Activated CD4-positive, CD25-positive, alpha-beta regulatory T cell (primary cell): Measurements from ENCODE around the gene FBLIM1.
"Not testable (repeated sequence)": the region's sequence is repeated elsewhere in the genome, so short reads cannot be mapped to it uniquely, and the experiment has no call there.

Source experiments
- DNase-seq, 4 experiments: peaks; one replicate each; lab custom pipeline; 2025; lab: John Stamatoyannopoulos, UW

FBLIM1 gene

DNA sequence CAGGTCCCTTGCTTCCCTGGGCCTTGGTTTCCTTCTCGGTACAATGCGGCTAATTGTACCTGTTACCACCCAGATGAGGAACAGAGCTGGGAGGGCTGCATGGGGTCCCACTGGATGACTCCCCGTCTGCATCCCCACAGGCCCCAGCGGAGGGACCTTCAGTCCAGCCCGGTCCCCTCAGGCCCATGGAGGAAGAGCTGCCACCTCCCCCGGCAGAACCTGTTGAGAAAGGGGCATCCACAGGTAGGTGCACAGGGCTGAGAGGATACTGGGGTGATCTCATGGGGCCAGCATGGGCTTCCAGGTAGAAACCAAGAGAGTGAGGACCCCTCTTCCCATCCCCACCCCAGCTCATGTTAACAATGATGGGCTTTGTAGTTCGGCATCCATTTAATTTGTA lies 9.8 kb downstream of the FBLIM1 start:
- DNase-seq, result no peak

DNA sequence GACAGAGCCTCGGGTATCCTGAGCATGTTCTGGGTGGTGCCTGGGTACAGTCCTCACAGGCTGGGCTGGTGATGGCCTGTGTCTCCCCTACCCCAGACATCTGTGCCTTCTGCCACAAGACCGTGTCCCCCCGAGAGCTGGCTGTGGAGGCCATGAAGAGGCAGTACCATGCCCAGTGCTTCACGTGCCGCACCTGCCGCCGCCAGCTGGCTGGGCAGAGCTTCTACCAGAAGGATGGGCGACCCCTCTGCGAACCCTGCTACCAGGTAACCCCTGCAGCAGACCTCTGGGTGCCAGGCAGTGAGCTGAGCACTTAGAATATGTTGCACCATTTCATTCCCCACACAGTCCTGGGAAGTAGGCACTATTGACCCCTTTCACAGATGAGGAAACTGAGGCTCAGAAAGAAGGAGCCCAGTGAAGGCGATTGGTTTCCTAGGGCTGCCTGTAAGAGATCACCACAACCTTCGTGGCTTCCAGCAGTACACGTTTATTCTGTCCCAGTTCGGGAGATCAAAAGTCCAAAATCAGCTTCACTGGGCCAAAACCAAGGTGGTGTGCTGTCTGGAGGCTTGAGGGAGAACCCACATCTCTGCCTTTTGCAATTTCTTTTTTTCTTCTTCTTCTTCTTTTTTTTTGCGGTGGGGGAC lies 11.8 kb downstream of the FBLIM1 start:
- DNase-seq, result no peak

DNA sequence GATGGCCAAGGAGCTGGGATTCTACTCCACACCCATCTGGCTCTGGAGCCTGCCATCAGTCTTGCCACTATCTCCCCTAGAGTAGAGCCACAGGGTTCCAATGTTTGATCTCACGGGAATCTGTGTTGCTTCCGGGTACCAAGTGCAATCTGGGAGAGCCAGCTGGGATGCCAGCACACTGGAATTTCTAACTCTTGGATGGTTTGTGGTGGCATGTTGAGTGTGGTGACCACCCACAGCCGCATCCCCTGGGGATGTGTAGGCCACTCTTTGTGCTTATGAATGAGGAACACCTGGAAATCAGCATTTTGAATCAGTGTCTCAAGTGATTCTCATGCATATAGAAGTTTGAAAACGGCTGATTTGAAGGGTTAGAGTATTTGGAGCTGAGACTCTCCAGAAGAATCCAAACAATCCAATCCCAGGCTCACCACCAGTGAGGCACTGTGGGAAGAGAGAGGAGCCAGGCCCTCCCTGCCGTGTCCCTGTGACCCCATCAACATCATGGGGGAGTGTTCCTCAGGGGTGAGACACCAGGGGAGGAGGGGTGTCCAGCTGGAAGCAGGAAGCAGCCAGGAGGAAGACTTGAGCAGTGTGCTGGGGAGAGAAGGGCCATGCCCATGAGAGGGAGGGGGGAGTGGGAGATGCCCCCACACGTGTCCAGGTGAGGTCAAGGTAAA lies 13.4 kb downstream of the FBLIM1 start:
- no peak for DNase-seq

DNA sequence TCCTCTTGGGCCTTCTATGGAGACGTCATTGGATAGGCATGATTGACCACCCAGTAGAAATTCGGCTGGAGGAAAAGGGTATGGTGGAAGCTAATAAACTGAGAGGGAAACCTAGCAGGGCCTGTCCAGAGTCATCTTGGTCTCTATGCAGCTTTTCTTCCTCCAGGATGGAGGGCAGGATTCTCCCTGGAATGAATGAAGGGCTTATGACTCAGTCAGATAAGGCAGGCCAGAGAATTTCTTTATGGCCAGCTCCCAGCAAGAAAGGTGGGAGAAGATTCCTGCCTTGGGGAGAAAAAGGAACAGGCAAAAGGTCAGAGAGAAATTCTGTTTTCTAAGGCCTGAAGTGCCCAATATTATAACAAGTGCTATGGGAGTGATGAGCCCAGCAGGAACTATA lies 17.1 kb downstream of the FBLIM1 start:
- no peak for DNase-seq

DNA sequence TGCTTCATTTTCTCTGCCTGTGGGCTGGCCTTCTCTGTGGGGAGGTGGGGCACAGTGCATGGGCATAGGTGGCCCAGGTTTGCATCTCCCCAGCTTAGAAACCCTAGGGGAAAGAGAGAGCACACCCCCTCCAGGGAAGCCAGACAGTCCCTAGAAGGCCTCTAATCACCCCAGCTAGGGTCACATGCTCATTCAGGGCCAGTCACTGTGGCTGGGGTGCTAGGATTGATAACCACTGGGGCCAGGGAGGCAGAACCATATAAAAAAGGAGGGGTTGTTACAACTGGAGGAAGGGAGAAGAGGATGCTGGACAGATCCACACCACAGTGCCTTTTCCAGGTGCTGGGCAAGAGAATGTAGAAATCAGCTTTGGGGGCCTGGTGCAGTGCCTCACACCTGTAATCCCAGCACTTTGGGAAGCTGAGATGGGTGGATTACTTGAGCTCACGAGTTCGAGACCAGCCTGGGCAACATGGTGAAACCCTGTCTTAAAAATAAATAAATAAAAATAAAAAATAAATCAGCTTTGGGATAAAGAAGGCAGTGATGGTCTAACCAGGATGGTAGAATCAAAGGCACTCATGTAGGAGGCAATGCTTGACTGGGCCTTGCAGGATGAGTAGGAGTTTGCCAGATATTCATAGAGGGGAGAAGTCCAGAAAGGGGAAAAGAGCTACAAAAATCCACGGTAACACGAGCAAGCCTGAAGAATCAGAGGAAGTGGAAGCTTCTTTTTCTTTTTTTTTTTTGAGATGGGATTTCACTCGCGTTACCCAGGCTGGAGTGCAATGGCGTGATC lies 19.5 kb downstream of the FBLIM1 start:
- DNase-seq, result no peak

DNA sequence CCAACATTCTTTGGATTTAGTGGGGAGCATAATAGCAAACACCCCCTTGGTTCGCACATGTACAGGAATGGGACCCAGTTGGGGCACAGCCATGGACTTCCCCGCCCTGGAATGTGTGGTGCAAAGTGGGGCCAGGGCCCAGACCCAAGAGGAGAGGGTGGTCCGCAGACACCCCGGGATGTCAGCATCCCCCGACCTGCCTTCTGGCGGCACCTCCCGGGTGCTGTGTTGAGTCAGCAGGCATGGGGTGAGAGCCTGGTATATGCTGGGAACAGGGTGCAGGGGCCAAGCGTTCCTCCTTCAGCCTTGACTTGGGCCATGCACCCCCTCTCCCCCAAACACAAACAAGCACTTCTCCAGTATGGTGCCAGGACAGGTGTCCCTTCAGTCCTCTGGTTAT lies 27.1 kb downstream of the FBLIM1 start:
- DNase-seq, result no peak

DNA sequence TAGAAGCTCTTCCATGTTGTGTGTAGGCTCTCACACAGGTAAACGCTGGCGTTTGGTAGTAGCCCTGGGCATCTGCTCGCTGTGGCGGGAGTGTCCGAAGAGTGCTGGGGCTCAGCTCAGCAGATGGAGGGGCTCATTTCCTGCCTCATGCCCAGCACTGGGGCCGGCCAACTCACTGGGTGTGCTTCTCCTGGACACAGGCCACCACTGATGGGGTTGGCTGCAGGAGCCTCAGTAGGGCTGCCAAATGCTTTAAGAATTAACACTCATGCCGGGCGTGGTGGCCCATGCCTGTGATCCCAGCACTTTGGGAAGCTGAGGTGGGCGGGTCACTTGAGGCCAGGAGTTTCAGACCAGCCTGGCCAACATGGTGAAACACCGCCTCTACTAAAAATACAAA lies 28.0 kb downstream of the FBLIM1 start:
- DNase-seq, result no peak

DNA sequence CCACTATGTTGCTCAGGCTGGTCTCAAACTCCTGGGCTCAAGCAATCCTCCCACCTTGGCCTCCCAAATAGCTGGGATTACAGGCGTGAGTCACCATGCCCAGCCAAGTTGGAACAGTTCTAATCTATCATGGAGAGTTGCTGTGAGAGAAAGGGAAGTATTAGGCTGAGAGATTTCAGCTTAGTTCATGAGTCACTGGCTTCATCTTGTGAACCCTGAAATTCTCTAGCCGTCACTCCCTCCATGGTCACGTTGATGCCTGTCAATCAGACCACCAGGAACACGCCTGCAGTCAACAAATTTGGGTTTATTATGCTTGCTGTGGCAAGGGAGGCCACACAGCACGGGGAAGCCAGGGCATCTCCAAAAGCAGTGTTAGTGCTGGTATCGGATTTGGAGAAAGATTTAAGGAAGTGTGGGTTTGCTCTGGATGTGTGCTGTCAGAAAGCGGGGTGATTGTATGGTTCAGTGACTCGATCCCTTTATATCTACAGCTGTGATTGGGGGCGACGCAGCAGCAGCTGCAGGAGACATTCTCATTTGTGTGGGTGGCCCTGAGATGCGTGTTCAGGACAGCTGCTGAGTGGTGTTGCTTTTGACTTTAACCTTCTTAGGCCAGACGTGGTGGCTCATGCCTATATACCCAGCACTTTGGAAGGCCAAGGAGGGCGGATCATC lies 30.2 kb downstream of the FBLIM1 start:
- DNase-seq, result no peak

DNA sequence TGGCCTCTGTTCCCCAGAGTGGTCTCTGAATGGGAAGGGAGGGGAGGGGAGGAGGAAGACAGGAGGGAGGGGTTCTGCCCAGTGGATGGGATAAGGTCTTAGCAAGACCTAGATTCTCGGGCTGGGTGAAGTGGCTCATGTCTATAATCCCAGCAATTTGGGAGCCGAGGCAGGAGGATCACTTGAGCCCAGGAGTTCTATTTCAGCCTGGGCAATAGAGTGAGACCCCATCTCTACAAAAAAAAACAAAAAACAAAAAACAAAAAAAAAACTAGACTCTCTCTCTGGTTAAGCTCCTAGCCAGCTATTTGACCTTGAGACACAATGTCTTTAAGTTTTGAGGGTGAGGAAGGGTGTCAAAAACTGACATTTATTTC lies 37.5 kb downstream of the FBLIM1 start:
- no peak for DNase-seq

DNA sequence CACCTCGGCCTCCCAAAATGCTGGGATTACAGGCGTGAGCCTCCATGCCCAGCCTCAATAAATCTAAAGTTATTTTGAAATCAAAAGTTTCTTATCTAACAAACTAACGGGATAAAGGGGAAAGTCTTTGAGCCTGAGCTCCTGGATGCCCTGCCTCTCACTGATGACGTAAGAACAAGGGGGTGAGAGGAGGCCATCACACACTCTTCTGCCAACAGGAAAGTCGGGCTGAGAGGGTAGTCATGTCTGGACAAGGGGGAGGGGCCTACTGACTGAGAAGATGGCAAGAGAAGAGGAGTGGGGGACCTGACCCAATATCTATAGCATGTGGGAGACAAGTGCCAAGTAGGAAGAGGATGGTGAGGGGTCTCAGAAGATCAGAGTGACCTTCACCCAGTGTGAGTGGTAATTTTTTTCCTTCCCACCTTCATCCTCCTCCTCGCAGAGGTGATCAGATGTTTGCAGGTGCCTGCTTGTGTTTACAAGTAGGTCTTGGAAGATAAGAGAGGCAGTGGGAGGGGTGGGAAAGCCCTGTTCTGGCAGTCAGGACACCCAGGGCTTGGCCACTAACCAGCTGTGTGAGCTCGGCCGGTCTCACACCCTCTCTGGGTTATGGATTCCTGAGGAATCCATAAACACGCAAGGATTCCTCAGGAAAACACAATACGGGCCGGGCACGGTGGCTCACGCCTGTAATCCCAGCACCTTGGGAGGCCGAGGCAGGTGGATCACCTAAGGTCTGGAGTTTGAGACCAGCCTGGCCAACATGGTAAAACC lies 39.2 kb downstream of the FBLIM1 start:
- no peak for DNase-seq

DNA sequence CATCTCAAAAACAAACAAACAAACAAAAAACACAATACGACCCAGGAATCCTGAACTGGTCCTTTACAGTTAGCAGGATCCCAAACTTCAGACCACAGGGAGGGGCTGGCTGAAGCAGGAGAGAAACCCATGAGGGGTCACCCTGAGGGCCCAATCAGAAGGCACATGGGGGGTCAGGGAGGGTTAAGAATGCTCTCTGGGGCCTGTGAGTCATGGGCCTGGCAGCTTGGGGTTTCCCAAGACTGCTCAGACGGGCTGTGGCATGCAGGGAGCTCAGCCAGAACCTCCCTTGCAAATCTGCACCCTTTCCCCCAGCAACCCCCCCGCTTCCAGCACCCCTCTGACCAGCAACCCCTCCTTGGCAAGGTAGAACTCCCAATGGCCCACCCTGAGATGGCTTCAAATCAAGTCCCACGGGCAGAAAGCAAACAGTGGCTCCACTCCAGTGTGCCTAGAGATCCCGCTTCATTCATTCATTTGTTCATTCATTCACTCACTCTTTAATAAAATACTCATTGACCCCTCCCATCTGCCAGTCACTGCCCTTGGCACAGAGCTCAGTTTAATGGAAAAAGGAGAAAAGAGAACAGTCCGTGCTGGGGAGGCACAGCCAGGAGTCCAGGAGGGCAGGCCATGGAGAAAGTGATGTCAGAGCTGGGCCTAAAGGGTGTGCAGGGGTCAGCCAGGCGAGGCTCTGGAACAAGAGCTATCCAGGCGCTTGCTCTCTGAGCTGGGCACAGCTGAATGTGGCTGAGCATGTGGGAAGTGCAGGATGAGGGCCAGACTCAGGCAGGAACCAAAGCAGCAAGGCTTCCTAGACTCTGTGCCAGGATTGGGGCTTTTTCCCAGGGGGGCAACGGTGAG lies 40.6 kb downstream of the FBLIM1 start:
- DNase-seq, result no peak

DNA sequence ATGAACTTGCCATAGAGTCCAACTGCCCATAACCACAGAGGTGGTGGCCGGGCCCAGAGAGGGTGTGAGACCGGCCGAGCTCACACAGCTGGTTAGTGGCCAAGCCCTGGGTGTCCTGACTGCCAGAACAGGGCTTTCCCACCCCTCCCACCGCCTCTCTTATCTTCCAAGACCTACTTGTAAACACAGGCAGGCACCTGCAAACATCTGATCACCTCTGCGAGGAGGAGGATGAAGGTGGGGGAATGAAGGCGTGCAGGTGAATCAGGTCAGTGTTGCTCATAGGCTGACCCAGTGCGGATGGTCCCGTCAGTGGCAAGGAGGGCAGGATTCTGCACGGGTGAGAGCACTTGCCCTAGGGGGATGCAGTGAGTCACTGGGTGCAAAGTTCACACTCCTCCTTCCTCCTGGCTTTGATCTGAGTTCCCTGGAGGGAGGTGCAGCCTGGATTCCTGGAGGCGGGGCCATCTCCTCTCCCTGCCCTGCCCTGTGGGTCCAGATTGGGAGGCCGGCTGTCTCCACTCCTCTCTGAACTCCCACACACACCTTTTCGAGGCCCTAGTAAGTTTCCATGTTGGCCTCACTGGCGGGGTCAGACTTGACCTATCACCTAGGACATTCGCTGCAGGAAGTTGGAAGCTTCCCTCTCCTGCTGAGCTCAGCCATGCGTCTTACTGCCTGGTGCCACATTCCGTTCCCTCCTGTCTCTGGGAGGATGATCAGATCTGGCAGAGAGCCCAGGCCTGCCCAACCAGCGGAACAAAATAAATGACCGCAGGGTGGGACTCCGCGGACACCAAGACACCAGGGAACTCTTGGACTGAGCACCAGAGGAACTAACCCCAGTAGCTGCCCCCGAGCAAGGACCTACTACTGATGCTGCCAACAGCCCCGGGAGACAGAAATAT lies 41.6 kb downstream of the FBLIM1 start:
- DNase-seq, result no peak

DNA sequence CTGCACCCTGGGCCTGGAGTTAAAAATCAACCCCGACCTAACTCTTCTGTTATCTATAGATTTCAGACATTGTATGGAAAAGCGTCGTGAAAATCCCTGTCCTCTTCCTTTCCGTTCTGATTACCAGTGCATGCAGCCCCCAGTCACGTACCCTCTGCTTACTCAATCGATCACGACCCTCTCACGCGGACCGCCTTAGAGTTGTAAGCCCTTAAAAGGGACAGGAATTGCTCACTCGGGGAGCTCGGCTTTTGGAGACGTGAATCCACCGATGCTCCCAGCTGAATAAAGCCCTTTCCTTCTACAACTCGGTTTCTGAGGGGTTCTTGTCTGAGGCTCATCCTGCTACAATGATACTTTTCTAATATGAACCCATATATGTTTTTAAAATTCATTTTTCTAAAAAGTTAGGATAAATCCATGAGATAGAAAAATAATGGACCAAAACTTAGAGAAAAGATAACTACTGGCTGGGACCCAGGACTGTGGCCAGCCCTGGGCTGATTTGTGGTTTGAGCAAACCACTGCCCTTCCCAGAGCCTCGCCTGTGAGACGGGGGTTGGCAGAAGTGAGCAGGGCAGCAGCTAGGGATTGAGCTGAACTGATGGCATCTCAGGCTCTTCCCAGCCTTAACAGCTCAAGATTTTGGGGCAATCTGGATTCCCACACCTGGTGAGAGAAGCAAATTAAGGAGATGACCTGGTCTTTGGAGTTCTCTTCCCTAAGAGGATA lies 43.8 kb downstream of the FBLIM1 start:
- no peak for DNase-seq

DNA sequence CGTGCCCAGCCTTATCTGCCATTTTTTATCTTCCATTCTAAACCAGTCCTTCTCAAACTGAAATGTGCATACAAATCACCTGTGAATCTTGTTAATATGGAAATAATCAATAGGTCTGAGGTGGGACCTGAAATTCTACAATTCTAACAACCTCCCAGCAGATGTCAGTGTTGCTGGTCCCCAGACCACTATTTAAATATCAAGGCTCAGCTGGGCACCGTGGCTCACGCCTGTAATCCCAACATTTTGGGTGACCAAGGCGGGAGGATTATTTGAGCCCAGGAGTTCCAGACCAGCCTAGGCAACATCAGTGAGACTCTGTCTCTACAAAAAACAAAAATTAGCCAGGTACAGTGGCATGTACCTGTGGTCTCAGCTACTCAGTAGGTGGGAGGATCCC lies 44.8 kb downstream of the FBLIM1 start:
- DNase-seq, result no peak

DNA sequence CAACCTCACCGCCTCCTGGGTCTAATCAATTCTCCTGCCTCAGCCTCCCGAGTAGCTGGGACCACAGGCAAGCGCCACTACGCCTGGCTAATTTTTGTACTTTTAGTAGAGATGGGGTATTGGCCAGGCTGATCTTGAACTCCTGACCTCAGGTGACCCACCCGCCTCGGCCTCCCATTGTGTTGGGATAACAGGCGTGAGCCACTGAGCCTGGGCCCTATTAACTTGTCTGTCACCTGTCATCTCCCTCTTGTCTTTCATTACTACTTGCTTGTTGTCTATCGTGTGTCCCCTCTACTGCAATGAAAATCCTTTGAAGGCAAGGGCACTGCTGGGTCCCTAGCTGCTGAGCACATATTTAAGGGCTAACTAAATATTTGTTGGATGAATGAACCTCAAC lies 45.5 kb downstream of the FBLIM1 start:
- no peak for DNase-seq

DNA sequence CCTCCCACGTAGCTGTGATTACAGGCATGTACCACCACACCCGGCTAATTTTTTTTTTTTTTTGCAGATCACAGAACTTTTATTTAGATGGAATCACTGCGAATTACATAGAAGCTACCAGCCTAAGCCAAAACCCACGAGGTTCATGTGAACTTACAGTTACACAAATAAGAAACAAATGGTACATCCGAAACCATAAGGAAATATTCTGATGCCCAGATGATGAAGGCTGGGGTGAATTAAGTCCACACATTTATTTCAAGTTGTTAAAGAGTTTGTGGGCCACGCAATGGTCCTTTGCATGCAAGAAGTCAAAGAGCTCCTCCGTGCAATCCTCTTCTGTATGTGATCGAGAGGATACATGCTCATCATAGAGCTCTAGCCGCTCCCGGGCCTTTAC lies 48.5 kb downstream of the FBLIM1 start:
- no peak for DNase-seq

DNA sequence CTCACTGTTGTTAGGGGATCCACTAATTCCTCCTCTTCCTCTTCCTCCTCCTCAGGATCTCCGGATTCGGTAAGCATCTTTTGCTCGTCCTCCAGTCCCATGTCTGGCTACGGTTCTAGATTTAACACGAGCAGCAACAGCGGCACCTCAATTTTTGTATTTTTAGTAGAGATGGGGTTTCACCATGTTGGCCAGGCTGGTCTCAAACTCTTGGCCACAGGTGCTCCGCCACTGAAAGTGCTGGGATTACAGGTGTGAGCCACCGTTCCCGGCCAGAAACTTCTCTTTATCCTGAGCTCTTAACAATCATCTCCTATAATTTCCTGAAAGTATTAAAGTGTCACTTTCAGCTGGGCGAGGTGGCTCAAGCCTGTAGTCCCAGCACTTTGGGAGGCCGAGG lies 49.0 kb downstream of the FBLIM1 start, which contains the start of gene UQCRHL:
Gene UQCRHL, minus strand, starts transcription at position 101 of the 400 bp plus-strand sequence. Its CDS starts 0 bp downstream, at position 101.
- not testable (repeated sequence) for DNase-seq

DNA sequence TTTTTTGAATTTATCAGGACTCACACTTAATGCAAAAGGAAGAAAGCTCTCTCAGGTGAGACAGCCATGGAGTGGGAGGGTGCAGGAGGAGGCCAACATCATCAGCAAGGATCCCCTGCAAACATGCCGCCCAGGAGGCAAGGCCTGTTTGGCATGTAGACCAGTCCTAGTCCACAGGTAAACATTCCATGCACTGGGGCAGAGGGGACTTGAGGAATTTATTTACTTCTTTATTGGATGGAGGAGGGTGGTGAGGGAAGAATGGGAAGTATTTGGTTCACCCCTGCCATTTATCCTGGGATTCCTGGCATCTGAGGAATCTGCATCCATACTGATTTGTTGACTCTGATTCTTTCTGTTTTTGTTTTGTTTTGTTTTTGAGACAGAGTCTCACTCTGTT lies 50.4 kb downstream of the FBLIM1 start:
- DNase-seq, result no peak

DNA sequence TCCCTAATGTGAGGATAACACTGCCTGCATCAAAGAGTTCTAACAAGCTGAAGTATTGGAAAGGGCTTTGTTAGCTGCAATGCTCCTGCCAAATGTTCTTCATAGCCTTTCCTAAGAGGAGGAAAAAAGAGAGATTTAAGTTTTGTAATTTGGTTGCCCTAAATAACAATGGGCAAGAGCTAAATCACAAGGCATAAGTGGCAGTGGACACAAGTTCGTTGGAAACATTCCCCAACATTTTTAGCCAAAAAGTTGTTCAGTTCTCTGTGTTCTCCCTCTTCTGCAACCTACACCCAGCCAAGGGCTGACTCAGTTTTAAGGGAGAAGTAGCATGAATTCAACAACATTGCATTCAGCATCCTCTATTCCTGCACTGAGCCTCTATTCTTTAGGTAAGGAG lies 51.5 kb downstream of the FBLIM1 start:
- DNase-seq, result no peak
